GM10248 (cell line): ENCODE data around the gene RXRA.
"Not testable (repeated sequence)": the region's sequence is repeated elsewhere in the genome, so short reads cannot be mapped to it uniquely, and the experiment has no call there.

ENCODE experiments used
- CTCF ChIA-PET: fragments of 300-600 bp; sonication (Branson Sonifier 250); formaldehyde crosslinking; extraction: SDS; loops from one replicate; lab custom pipeline; 2021; ENCODE audit warnings: antibody characterized with exemption; lab: Yijun Ruan, JAX
- POLR2A ChIA-PET: fragments of 350-650 bp; sonication (Branson Sonifier 250); formaldehyde crosslinking; extraction: SDS; loops from one replicate; lab custom pipeline; 2020; ENCODE audit warnings: antibody characterized with exemption; lab: Yijun Ruan, JAX
- DNase-seq: peaks from one replicate; pipeline ENCODE4 v3.0.0; 2012; ENCODE audit errors: extremely low spot score
- TF ChIP-seq, protein P1 (sequence below): IDR thresholded peaks from 2 replicates; pipeline ENCODE4 v1.5.1; 2012; ENCODE audit warnings: mild to moderate bottlenecking, low read depth; ENCODE audit errors: extremely low read depth, missing control alignments, control extremely low read depth

Gene RXRA

GRCh38 chr9:134304261-134304660 lies 22.0 kb upstream of the RXRA start:
- ChIA-PET CTCF (no interaction called here), POLR2A (no interaction called here)
- TF ChIP-seq, protein P1, sequence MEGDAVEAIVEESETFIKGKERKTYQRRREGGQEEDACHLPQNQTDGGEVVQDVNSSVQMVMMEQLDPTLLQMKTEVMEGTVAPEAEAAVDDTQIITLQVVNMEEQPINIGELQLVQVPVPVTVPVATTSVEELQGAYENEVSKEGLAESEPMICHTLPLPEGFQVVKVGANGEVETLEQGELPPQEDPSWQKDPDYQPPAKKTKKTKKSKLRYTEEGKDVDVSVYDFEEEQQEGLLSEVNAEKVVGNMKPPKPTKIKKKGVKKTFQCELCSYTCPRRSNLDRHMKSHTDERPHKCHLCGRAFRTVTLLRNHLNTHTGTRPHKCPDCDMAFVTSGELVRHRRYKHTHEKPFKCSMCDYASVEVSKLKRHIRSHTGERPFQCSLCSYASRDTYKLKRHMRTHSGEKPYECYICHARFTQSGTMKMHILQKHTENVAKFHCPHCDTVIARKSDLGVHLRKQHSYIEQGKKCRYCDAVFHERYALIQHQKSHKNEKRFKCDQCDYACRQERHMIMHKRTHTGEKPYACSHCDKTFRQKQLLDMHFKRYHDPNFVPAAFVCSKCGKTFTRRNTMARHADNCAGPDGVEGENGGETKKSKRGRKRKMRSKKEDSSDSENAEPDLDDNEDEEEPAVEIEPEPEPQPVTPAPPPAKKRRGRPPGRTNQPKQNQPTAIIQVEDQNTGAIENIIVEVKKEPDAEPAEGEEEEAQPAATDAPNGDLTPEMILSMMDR: no peak
- no peak for DNase-seq

DNA sequence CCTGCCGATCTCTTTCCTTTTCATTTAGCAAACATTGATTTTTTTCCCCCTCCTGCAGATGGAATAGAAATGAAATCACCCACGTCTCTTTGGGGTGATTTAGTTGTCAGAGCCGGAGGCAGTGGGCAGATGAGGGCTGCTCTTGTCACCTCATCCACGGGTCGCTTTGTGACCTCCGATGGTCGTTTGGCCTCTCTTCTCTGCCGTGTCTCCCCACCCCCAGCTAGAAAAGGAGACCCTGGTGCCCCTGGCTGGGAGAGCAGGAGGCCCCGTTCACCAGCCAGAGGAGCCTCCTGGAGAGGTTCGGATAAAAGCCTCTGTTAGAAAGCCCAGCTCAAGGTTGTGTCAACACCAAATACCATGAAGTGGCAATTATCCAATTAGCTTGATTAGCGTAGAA lies 21.6 kb upstream of the RXRA start:
- ChIA-PET CTCF (no interaction called here), POLR2A (no interaction called here)
- TF ChIP-seq, protein P1: no peak
- DNase-seq: no peak

DNA sequence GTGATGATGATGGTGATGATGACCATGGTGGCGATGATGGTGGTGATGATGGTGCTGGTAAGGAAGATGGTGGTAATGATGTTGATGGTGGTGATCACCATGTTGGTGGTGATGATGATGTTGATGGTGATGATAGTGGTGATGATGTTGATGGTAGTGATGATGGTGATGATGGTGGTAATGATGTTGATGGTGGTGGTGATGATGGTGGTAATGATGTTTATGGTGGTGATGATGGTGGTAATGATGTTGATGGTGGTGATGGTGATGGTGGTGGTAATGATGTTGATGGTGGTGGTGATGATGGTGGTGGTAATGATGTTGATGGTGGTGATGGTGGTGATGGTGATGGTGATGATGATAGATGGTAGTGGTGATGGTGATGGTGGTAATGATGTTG lies 20.7 kb upstream of the RXRA start:
- TF ChIP-seq, protein P1: no peak
- ChIA-PET CTCF (no interaction called here), POLR2A (no interaction called here)
- DNase-seq: no peak

- DNase-seq, POLR2A ChIA-PET: not testable (repeated sequence)
- CTCF ChIA-PET: interaction anchor here (1.4 kb wide), 1 partner anchor 135 kb away, joined by 4 read pairs; no protein-coding TSS in a partner anchor
Measured at GRCh38 chr9:134306042-134306441, 20.2 kb upstream of the RXRA start.

- POLR2A ChIA-PET: no interaction called here
- CTCF ChIA-PET: interaction anchor here (1.4 kb wide), 1 partner anchor 136 kb away, joined by 4 read pairs; no protein-coding TSS in a partner anchor
- TF ChIP-seq, protein P1: no peak
- DNase-seq: no peak
Measured at GRCh38 chr9:134306636-134307600, 19.3 kb upstream of the RXRA start.

GRCh38 chr9:134307674-134308638 lies 18.3 kb upstream of the RXRA start:
- ChIA-PET CTCF (no interaction called here), POLR2A (no interaction called here)
- TF ChIP-seq, protein P1: no peak
- DNase-seq: no peak

DNA sequence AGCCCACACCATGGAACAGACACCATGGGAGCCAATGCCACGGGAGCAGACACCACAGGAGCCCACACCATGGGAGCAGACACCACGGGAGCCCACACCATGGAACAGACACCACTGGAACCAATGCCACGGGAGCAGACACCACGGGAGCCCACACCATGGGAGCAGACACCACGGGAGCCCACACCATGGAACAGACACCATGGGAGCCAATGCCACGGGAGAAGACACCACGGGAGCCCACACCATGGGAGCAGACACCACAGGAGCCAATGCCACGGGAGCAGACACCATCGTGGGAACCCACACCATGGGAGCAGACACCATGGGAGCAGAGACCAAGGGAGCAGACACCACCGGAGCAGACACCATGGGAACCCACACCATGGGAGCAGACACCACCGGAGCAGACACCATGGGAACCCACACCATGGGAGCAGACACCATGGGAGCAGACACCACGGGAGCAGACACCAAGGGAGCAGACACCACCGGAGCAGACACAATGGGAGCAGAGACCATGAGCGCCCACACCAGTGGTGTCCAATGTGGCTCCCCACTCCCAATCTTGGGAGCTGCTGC lies 17.5 kb upstream of the RXRA start:
- DNase-seq, CTCF ChIA-PET, POLR2A ChIA-PET: not testable (repeated sequence)
